Thyroid gland (tissue), 4 donors: ENCODE results near the gene INPP5A. TPM values are rescaled to one million over a fixed set of nuclear protein-coding genes. Genes with fewer than 3 reads are reported as not detected.

Source experiments
- DNase-seq, 2 donors: peaks; one replicate each; pipeline ENCODE4 v3.0.0-alpha.2; 2019
- H3K27ac ChIP-seq, 3 donors: fragments of 200-600 bp; sonication (generic); 1 replicate in 2 of 3; 2 replicates in 1 of 3; pipeline ENCODE4 v1.5.1; 2016 to 2019; ENCODE audit warnings: mild to moderate bottlenecking in 1 of 3, moderate library complexity in 1 of 3
- H3K27me3 ChIP-seq: fragments of 200-600 bp; sonication (generic); one replicate; pipeline ENCODE4 v1.5.1; 2019
- H3K36me3 ChIP-seq, 2 donors: fragments of 200-600 bp; sonication (generic); one replicate each; pipeline ENCODE4 v1.5.1; 2016 to 2019
- H3K4me1 ChIP-seq, 2 donors: fragments of 200-600 bp; sonication (generic); one replicate each; pipeline ENCODE4 v1.5.1; 2017 to 2019
- H3K4me3 ChIP-seq, 3 donors: fragments of 200-600 bp; sonication (generic); replicated peaks in 1 of 3; 1 replicate in 2 of 3; 2 replicates in 1 of 3; pipeline ENCODE4 v1.5.1; 2016; ENCODE audit warnings: mild to moderate bottlenecking in 1 of 3
- H3K9me3 ChIP-seq: fragments of 200-600 bp; sonication (generic); one replicate; pipeline ENCODE4 v1.5.1; 2017
- CTCF ChIP-seq, 6 experiments: fragments of 200-600 bp in 3 of 6; fragments of 450-650 bp in 3 of 6; sonication (generic) in 3 of 6; IDR thresholded peaks; one replicate each; pipeline ENCODE4 v1.5.1; 2016 to 2019; ENCODE audit warnings: antibody characterized with exemption in 6 of 6, mild to moderate bottlenecking in 2 of 6, inconsistent platforms in 1 of 6, moderate library complexity in 1 of 6
- POLR2A ChIP-seq, 2 donors: fragments of 450-650 bp; IDR thresholded peaks; one replicate each; pipeline ENCODE4 v1.6.1; 2017; ENCODE audit warnings: antibody characterized with exemption in 2 of 2, mild to moderate bottlenecking in 2 of 2, moderate library complexity in 1 of 2
- WGBS, 2 donors: methylation state at CpG; one replicate each; pipeline ENCODE4 v1.1.5; 2017; 5-methylcytosine and 5-hydroxymethylcytosine counted together
- intact Hi-C: fragments of 100-400 bp; cut with DNase I; formaldehyde crosslinking; loops from one replicate; pipeline ENCODE4 v1.15.1; 2023
- total RNA-seq, 4 donors: library from RNA; depleted of rRNA; stranded (reverse); fragments of >200 nt; gene quantifications; one replicate each; pipeline ENCODE4 v1.2.3, GENCODE V29; 2016

Gene INPP5A
- total RNA-seq, 4 donors from 2014 or later: 30.4 to 75.8 (median 41.1) TPM

- whole genome bisulfite sequencing, 2 donors: 81 to 86% methylated on average over 21 of the region's 21 CpGs
- H3K4me3 ChIP-seq: no peak overlapping the region
- TF ChIP-seq CTCF (IDR thresholded peaks at IDR 0.05) (no peak), POLR2A (IDR thresholded peaks at IDR 0.05) (no peak)
These were observed 45.1 kb upstream of the INPP5A start for GRCh38 chr10:132492323-132493025.

GRCh38 chr10:132493246-132493755, 44.3 kb upstream of the INPP5A start:
- Histone ChIP-seq H3K27ac (no peak overlapping the region), H3K4me1 (no peaks in the 10 kb centered on the region), H3K4me3 (no peak overlapping the region), H3K36me3 (no peaks in the 10 kb centered on the region), H3K27me3 (no peaks in the 10 kb centered on the region), H3K9me3 (no peaks in the 10 kb centered on the region)
- WGBS, 2 donors: 80 to 91% methylated on average over 4 to 6 of the region's 8 CpGs
- TF ChIP-seq POLR2A (IDR thresholded peaks at IDR 0.05): no peak
- TF ChIP-seq CTCF (IDR thresholded peaks at IDR 0.05): no peak
- DNase-seq: no peak
- intact Hi-C loops: no loop called here

More at GRCh38 chr10:132492323-132493025, 45.1 kb upstream of the INPP5A start:
- intact Hi-C loops: no loop called here
- H3K9me3 ChIP-seq: no peaks in the 10 kb centered on the region
- H3K4me1 ChIP-seq: no peaks in the 10 kb centered on the region
- DNase-seq: no peak
- H3K27ac ChIP-seq: no peak overlapping the region
- H3K27me3 ChIP-seq: no peaks in the 10 kb centered on the region
- no peaks in the 10 kb centered on the region for H3K36me3 ChIP-seq

- no peak for DNase-seq
- WGBS, 2 donors: 91 to 96% methylated on average over 14 to 16 of the region's 16 CpGs
- intact Hi-C loops: no loop called here
- Histone ChIP-seq H3K4me3 (no peak overlapping the region), H3K36me3 (no peaks in the 10 kb centered on the region), H3K4me1 (no peaks in the 10 kb centered on the region), H3K27me3 (no peaks in the 10 kb centered on the region), H3K9me3 (no peaks in the 10 kb centered on the region), H3K27ac (no peak overlapping the region)
- TF ChIP-seq POLR2A (IDR thresholded peaks at IDR 0.05) (no peak), CTCF (IDR thresholded peaks at IDR 0.05) (no peak)
These were observed 43.8 kb upstream of the INPP5A start for GRCh38 chr10:132493756-132494290.

GRCh38 chr10:132494866-132495630, 42.5 kb upstream of the INPP5A start:
- no peak for TF ChIP-seq POLR2A (IDR thresholded peaks at IDR 0.05)
- TF ChIP-seq CTCF (IDR thresholded peaks at IDR 0.05): no peak
- Histone ChIP-seq H3K4me3 (no peak overlapping the region), H3K27me3 (no peaks in the 10 kb centered on the region), H3K9me3 (no peaks in the 10 kb centered on the region), H3K36me3 (no peaks in the 10 kb centered on the region), H3K4me1 (no peaks in the 10 kb centered on the region), H3K27ac (no peak overlapping the region)
- intact Hi-C loops: no loop called here
- no peak for DNase-seq
- WGBS, 2 donors: 65 to 80% methylated on average over 11 of the region's 11 CpGs
